ENCODE measurements around the gene CAVIN4. TPM values are rescaled to one million over a fixed set of nuclear protein-coding genes. Genes with fewer than 3 reads are reported as not detected.

Gene CAVIN4
- total and polyA plus RNA-seq, 3 donors from 2014 or later: 2.7 to 3.7 (median 3.5) TPM

DNA sequence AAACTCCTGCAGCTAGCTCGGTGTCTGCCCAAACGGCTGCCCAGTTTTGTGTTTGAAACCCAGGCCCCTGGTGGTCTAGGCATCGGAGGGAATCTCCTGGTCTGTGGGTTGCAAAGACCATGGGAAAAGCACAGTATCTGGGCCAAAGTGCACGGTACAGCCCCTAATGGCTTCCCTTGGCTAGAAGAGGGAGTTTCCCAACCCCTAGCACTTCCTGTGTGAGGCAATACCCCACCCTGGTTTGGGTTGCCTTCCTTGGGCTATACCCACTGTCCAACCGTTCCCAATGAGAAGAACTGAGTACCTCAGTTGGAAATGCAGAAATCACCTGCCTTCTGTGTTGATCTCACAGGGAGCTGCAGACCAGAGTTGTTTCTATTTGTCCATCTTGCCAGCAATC, 41.8 kb downstream of the CAVIN4 start:
- H3K27ac ChIP-seq: no peak overlapping the region
- H3K4me3 ChIP-seq: no peak overlapping the region
- no peaks in the 10 kb centered on the region for H3K27me3 ChIP-seq
- no peak for TF ChIP-seq POLR2A (IDR thresholded peaks at IDR 0.05)
- no peak for DNase-seq
- no peaks in the 10 kb centered on the region for H3K9me3 ChIP-seq
- no peaks in the 10 kb centered on the region for H3K4me1 ChIP-seq
- H3K36me3 ChIP-seq (ENCODE audit: low read depth, missing control alignments): no peaks in the 10 kb centered on the region
- intact Hi-C loops (cut with DNase I; ENCODE audit: low total_unique reads): no loop called here
- 78 to 100% methylated on average over 1 to 5 of the region's 5 CpGs for WGBS, 2 donors

DNA sequence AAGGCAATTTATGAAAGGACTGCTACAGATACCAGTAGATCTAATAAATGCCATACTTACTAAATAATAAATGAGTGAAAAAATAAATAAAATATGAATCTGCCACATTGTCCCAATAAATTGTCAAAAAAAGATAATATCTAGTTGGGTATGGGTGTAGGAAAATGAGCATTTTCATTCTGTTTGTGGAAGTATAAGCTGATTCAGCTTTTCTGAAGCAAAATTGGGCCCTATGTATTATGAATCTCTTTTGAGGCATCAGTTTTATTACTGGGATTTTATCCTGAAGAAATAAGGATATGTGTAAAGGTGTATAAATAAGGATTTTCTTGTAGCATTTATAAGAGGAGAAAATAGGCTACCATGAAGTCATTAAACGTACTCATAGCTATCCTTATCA, 46.1 kb downstream of the CAVIN4 start:
- intact Hi-C loops (cut with DNase I; ENCODE audit: low total_unique reads): no loop called here
- 74 to 89% methylated on average over 1 of the region's 1 CpG for WGBS, 2 donors
- H3K4me3 ChIP-seq: no peak overlapping the region

DNA sequence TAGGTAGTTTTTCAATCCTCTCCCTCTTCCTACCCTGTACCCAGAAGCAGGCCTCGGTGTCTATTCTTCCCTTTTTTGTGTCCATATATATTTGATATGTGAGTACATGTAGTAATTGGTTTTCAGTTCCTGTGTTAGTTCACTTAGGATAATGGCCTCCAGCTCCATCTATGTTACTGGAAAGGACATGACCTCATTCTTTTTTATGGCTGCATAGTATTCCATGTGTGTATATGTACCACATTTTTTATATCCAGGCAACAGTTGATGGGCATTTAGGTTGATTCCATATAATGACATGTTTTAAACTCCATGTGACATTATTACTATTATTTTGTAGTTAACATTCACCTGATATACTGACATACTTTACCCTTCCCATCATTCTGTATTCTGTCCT, 49.1 kb downstream of the CAVIN4 start:
- WGBS, 2 donors: 85 to 93% methylated on average over 1 of the region's 1 CpG
- TF ChIP-seq POLR2A (IDR thresholded peaks at IDR 0.05): no peak
- TF ChIP-seq, protein P1, sequence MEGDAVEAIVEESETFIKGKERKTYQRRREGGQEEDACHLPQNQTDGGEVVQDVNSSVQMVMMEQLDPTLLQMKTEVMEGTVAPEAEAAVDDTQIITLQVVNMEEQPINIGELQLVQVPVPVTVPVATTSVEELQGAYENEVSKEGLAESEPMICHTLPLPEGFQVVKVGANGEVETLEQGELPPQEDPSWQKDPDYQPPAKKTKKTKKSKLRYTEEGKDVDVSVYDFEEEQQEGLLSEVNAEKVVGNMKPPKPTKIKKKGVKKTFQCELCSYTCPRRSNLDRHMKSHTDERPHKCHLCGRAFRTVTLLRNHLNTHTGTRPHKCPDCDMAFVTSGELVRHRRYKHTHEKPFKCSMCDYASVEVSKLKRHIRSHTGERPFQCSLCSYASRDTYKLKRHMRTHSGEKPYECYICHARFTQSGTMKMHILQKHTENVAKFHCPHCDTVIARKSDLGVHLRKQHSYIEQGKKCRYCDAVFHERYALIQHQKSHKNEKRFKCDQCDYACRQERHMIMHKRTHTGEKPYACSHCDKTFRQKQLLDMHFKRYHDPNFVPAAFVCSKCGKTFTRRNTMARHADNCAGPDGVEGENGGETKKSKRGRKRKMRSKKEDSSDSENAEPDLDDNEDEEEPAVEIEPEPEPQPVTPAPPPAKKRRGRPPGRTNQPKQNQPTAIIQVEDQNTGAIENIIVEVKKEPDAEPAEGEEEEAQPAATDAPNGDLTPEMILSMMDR (IDR thresholded peaks at IDR 0.05): no peak
- no peak for DNase-seq
- intact Hi-C loops (cut with DNase I; ENCODE audit: low total_unique reads): no loop called here
- Histone ChIP-seq H3K4me3 (no peak overlapping the region), H3K36me3 (ENCODE audit: low read depth, missing control alignments) (no peaks in the 10 kb centered on the region), H3K27me3 (no peaks in the 10 kb centered on the region), H3K4me1 (no peaks in the 10 kb centered on the region), H3K27ac (no peak overlapping the region), H3K9me3 (no peaks in the 10 kb centered on the region)

More for the DNA sequence above, 46.1 kb downstream of the CAVIN4 start:
- no peak for DNase-seq
- no peak overlapping the region for H3K27ac ChIP-seq
- no peaks in the 10 kb centered on the region for H3K4me1 ChIP-seq
- H3K9me3 ChIP-seq: no peaks in the 10 kb centered on the region
- TF ChIP-seq POLR2A (IDR thresholded peaks at IDR 0.05): no peak
- TF ChIP-seq, protein P1 (IDR thresholded peaks at IDR 0.05): no peak
- no peaks in the 10 kb centered on the region for H3K36me3 ChIP-seq (ENCODE audit: low read depth, missing control alignments)
- H3K27me3 ChIP-seq: no peaks in the 10 kb centered on the region

DNA sequence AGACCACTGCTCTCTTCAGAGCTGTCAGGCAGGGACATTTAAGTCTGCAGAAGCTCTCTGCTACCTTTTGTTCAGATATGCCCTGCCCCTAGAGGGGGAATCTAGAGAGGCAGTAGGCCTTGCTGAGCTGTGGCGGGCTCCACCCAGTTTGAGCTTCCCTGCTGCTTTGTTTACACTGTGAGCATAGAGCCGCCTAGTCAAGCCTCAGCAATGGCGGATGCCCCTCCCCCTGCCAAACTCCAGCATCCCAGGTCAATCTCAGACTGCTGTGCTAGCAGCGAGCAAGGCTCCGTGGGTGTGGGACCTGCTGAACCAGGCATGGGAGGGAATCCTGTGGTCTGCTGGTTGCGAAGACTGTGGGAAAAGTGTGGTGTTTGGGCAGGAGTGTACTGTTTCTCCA, 59.9 kb downstream of the CAVIN4 start:
- no peak for DNase-seq
- H3K36me3 ChIP-seq (ENCODE audit: low read depth, missing control alignments): no peaks in the 10 kb centered on the region
- no peaks in the 10 kb centered on the region for H3K4me1 ChIP-seq
- WGBS, 2 donors: 77 to 89% methylated on average over 1 to 6 of the region's 6 CpGs
- no peak overlapping the region for H3K27ac ChIP-seq
- no peak for TF ChIP-seq POLR2A (IDR thresholded peaks at IDR 0.05)
- TF ChIP-seq, protein P1 (IDR thresholded peaks at IDR 0.05): no peak
- no peak overlapping the region for H3K4me3 ChIP-seq
- H3K9me3 ChIP-seq: no peaks in the 10 kb centered on the region
- H3K27me3 ChIP-seq: no peaks in the 10 kb centered on the region
- intact Hi-C loops (cut with DNase I; ENCODE audit: low total_unique reads): no loop called here

Other genes starting within 250 kb of the CAVIN4 start
- gene TEX10, start 225.1 kb upstream of the CAVIN4 start, total RNA-seq: 10 to 100 TPM; 45.3 to 47.4 TPM
- gene TEX10, start 225.1 kb upstream of the CAVIN4 start, polyA plus RNA-seq (ENCODE audit: insufficient read depth, low read depth, low replicate concordance): 45.7 TPM
- gene MSANTD3, start 150.9 kb upstream of the CAVIN4 start, total RNA-seq: 10 to 100 TPM; 16.9 to 24.9 TPM
- gene MSANTD3, start 150.9 kb upstream of the CAVIN4 start, polyA plus RNA-seq (ENCODE audit: insufficient read depth, low read depth, low replicate concordance): 11.5 TPM
- 1 to 10 TPM; 5.9 to 8.7 TPM for gene TMEFF1, start 104.9 kb upstream of the CAVIN4 start, total RNA-seq
- 2.3 TPM for gene TMEFF1, start 104.9 kb upstream of the CAVIN4 start, polyA plus RNA-seq (ENCODE audit: insufficient read depth, low read depth, low replicate concordance)